Lower leg skin (tissue), 4 donors: ENCODE data around the gene CFAP410. TPM values are rescaled to one million over a fixed set of nuclear protein-coding genes. Genes with fewer than 3 reads are reported as not detected.

Experiments
- DNase-seq, 2 donors: peaks; one replicate each; pipeline ENCODE4 v3.0.0-alpha.2; 2019; ENCODE audit warnings: low spot score in 2 of 2
- H3K4me3 ChIP-seq: fragments of 200-600 bp; sonication (generic); 2 replicates; pipeline ENCODE4 v1.5.1; 2017; ENCODE audit warnings: mild to moderate bottlenecking, low read depth; ENCODE audit not compliant: poor library complexity, severe bottlenecking
- CTCF ChIP-seq, 3 donors: fragments of 450-650 bp; IDR thresholded peaks; one replicate each; pipeline ENCODE4 v1.5.1; 2016; ENCODE audit warnings: antibody characterized with exemption in 3 of 3, mild to moderate bottlenecking in 3 of 3, moderate library complexity in 2 of 3
- POLR2A ChIP-seq, 2 donors: fragments of 450-650 bp; IDR thresholded peaks; one replicate each; pipeline ENCODE4 v1.6.1; 2016 to 2017; ENCODE audit warnings: antibody characterized with exemption in 2 of 2, mild to moderate bottlenecking in 1 of 2, moderate library complexity in 1 of 2
- WGBS, 2 donors: methylation state at CpG; one replicate each; pipeline ENCODE4 v1.1.5; 2018; 5-methylcytosine and 5-hydroxymethylcytosine counted together
- intact Hi-C: fragments of 100-400 bp; cut with DNase I; formaldehyde crosslinking; loops from one replicate; pipeline ENCODE4 v1.15.0; 2023; ENCODE audit warnings: low total_unique reads
- total RNA-seq, 4 donors: library from RNA; depleted of rRNA; stranded (reverse); fragments of >200 nt; gene quantifications; one replicate each; pipeline ENCODE4 v1.1.0, GENCODE V29; 2016

CFAP410 gene
- total RNA-seq, 4 donors from 2014 or later: 21.3 to 40.1 (median 25.2) TPM

- DNase-seq: no peak
- 93 to 95% methylated on average over 24 to 32 of the region's 37 CpGs for WGBS, 2 donors
- TF ChIP-seq CTCF (IDR thresholded peaks at IDR 0.05) (no peak), POLR2A (IDR thresholded peaks at IDR 0.05) (no peak)
- intact Hi-C loops: no loop called here
- no peak overlapping the region for H3K4me3 ChIP-seq
These were observed 14.9 kb downstream of the CFAP410 start for GRCh38 chr21:44324106-44324853.

- TF ChIP-seq POLR2A (IDR thresholded peaks at IDR 0.05) (no peak), CTCF (IDR thresholded peaks at IDR 0.05) (no peak)
- no peak overlapping the region for H3K4me3 ChIP-seq
- intact Hi-C loops: no loop called here
- WGBS, 2 donors: 89 to 90% methylated on average over 2 to 20 of the region's 20 CpGs
- DNase-seq: no peak
These were observed 15.6 kb downstream of the CFAP410 start for GRCh38 chr21:44323591-44323990.

GRCh38 chr21:44322621-44323325 lies 16.4 kb downstream of the CFAP410 start:
- WGBS, 2 donors: 91 to 93% methylated on average over 34 to 38 of the region's 38 CpGs
- TF ChIP-seq POLR2A (IDR thresholded peaks at IDR 0.05) (no peak), CTCF (IDR thresholded peaks at IDR 0.05) (no peak)
- no peak overlapping the region for H3K4me3 ChIP-seq
- DNase-seq: no peak
- intact Hi-C loops: no loop called here

- no peak overlapping the region for H3K4me3 ChIP-seq
- DNase-seq: no peak
- intact Hi-C loops: no loop called here
- 90 to 94% methylated on average over 3 to 23 of the region's 23 CpGs for WGBS, 2 donors
- TF ChIP-seq POLR2A (IDR thresholded peaks at IDR 0.05): no peak
- TF ChIP-seq CTCF (IDR thresholded peaks at IDR 0.05): no peak
These were observed 17.2 kb downstream of the CFAP410 start for GRCh38 chr21:44321846-44322450.

GRCh38 chr21:44320847-44321246 lies 18.3 kb downstream of the CFAP410 start:
- no peak for DNase-seq
- TF ChIP-seq POLR2A (IDR thresholded peaks at IDR 0.05) (no peak), CTCF (IDR thresholded peaks at IDR 0.05) (no peak)
- intact Hi-C loops: no loop called here
- no peak overlapping the region for H3K4me3 ChIP-seq
- 85 to 91% methylated on average over 13 of the region's 13 CpGs for WGBS, 2 donors
